Ovary (tissue), 9 donors: ENCODE results near the gene TMC6. TPM values are rescaled to one million over a fixed set of nuclear protein-coding genes. Genes with fewer than 3 reads are reported as not detected.

Source experiments
- DNase-seq, 5 donors: peaks; one replicate each; pipeline ENCODE4 v3.0.0-alpha.2; 2019 to 2020
- H3K27ac ChIP-seq, 2 donors: fragments of 200-600 bp; one replicate each; pipeline versions ENCODE4 v1.5.1 to v1.8.0; 2019 to 2022
- H3K27me3 ChIP-seq: fragments of 200-600 bp; one replicate; pipeline ENCODE4 v1.8.0; 2022
- H3K36me3 ChIP-seq: fragments of 200-600 bp; sonication (generic); one replicate; pipeline ENCODE4 v1.5.1; 2019
- H3K4me1 ChIP-seq: one replicate; pipeline ENCODE4 v1.8.1; 2013; ENCODE audit warnings: mild to moderate bottlenecking, moderate library complexity; ENCODE audit not compliant: insufficient read depth
- H3K4me3 ChIP-seq: fragments of 200-600 bp; sonication (generic); one replicate; pipeline ENCODE4 v1.5.1; 2017
- H3K9me3 ChIP-seq, 2 donors: fragments of 200-600 bp in 1 of 2; sonication (generic) in 1 of 2; one replicate each; pipeline versions ENCODE4 v1.5.1 to v1.8.1; 2013 to 2019; ENCODE audit warnings: mild to moderate bottlenecking in 1 of 2, moderate library complexity in 1 of 2
- CTCF ChIP-seq, 3 donors: fragments of 450-650 bp in 2 of 3; fragments of 200-600 bp in 1 of 3; IDR thresholded peaks; one replicate each; pipeline versions ENCODE4 v1.5.1 to v1.8.0; 2016 to 2022; ENCODE audit warnings: antibody characterized with exemption in 3 of 3, mild to moderate bottlenecking in 1 of 3
- EP300 ChIP-seq: sonication (generic); formaldehyde crosslinking; IDR thresholded peaks from one replicate; pipeline ENCODE4 v1.6.1; 2017; ENCODE audit warnings: antibody characterized with exemption
- POLR2A ChIP-seq: fragments of 450-650 bp; IDR thresholded peaks from one replicate; pipeline ENCODE4 v1.6.1; 2017; ENCODE audit warnings: antibody characterized with exemption, mild to moderate bottlenecking, moderate library complexity
- WGBS, 3 donors: extraction: QIAGEN DNeasy Blood & Tissue Kit in 1 of 3; methylation state at CpG; one replicate each; pipeline versions ENCODE4 v1.1.5 to v1.1.7; 2013 to 2017; 5-methylcytosine and 5-hydroxymethylcytosine counted together
- intact Hi-C, 4 donors: fragments of 100-400 bp; cut with DNase I; formaldehyde crosslinking; loops; one replicate each; pipeline versions ENCODE4 v1.11.0 to v1.15.1; 2022 to 2023
- polyA plus RNA-seq, 2 donors: library from polyadenylated mRNA; stranded (reverse); fragments of 200-250 nt in 1 of 2; fragments of 350-450 nt in 1 of 2; fragmentation: Illumina TruSeq in 1 of 2; extraction: RNeasy Lipid Tissue Mini Kit (QIAGEN cat#74804) in 1 of 2; gene quantifications; one replicate each; pipeline ENCODE4 v1.2.3, GENCODE V29; 2013 to 2014
- small RNA-seq: library from RNA; depleted of rRNA; stranded (forward); fragments of <200 nt; gene quantifications from one replicate; pipeline ENCODE3, GENCODE V24; 2016
- total RNA-seq, 7 donors: library from RNA; depleted of rRNA in 2 of 7; stranded (reverse); fragments of >200 nt in 2 of 7; fragmentation: NEBNext Ultra II Directional in 3 of 7; extraction: Animal tissue kit (Norgen Biotek cat#: 25700) in 3 of 7; gene quantifications; one replicate each; pipeline versions ENCODE4 v1.1.0 to v1.2.4, GENCODE V29; 2016 to 2023
- donor health status: DM: no; HTN: no; CAD: no; lungs with moderate emphysema.
- donor health status: DM: no; HTN: no; CAD: no.
- donor health status: Bipolar disorder and iron deficiency.
- donor health status: DM: yes; HTN: yes; CAD: no.
- donor health status: DM: no; HTN: no; CAD: no.
- donor health status: DM: yes; HTN: yes; CAD: no.

The TMC6 gene
- total and polyA plus RNA-seq, 9 donors, result 1.2 to 26.8 (median 8.3) TPM

- intact Hi-C loops, result no loop called here
- H3K27ac ChIP-seq, result no peak overlapping the region
- H3K27me3 ChIP-seq, result no peaks in the 10 kb centered on the region
- 94 to 98% (median 97%) methylated on average over 4 of the region's 4 CpGs for WGBS, 3 donors
- TF ChIP-seq POLR2A (no peak), CTCF (IDR thresholded peaks at IDR 0.05) (no peak), EP300 (no peak)
- no peak overlapping the region for H3K4me3 ChIP-seq
- no peak for DNase-seq
- no peaks in the 10 kb centered on the region for H3K4me1 ChIP-seq
- no peaks in the 10 kb centered on the region for H3K9me3 ChIP-seq
- H3K36me3 ChIP-seq, result no peaks in the 10 kb centered on the region
Observed at GRCh38 chr17:78064708-78065107, 63.8 kb downstream of the TMC6 start.

- Histone ChIP-seq H3K27ac (no peak overlapping the region), H3K27me3 (no peaks in the 10 kb centered on the region), H3K4me3 (no peak overlapping the region), H3K4me1 (no peaks in the 10 kb centered on the region), H3K9me3 (no peaks in the 10 kb centered on the region), H3K36me3 (no peaks in the 10 kb centered on the region)
- TF ChIP-seq EP300 (no peak), POLR2A (no peak), CTCF (IDR thresholded peaks at IDR 0.05) (no peak)
- DNase-seq, result no peak
- intact Hi-C loops, result no loop called here
Observed at GRCh38 chr17:78063489-78063888, 65.1 kb downstream of the TMC6 start.

- no peaks in the 10 kb centered on the region for H3K36me3 ChIP-seq
- no peak overlapping the region for H3K4me3 ChIP-seq
- no peaks in the 10 kb centered on the region for H3K9me3 ChIP-seq
- TF ChIP-seq EP300 (no peak), CTCF (IDR thresholded peaks at IDR 0.05) (no peak), POLR2A (no peak)
- no peak for DNase-seq
- H3K4me1 ChIP-seq, result no peaks in the 10 kb centered on the region
- intact Hi-C loops, result no loop called here
- no peaks in the 10 kb centered on the region for H3K27me3 ChIP-seq
- H3K27ac ChIP-seq, result no peak overlapping the region
- 94 to 99% (median 95%) methylated on average over 2 of the region's 2 CpGs for WGBS, 3 donors
Observed at GRCh38 chr17:78062596-78062995, 66.0 kb downstream of the TMC6 start.

Small RNA genes lying within 50 kb of the gene (small RNA-seq; reads per million reads assigned to genes)
- gene RNU6-625P, result not detected

Other genes with a start within 250 kb of the TMC6 start
- 10 to 100 TPM in 6 of 7 donors, 1 to 10 TPM in 1; 9.2 to 45.3 (median 32.5) TPM for gene TNRC6C, start 170.1 kb downstream of the TMC6 start, total RNA-seq
- gene TNRC6C, start 170.1 kb downstream of the TMC6 start, polyA plus RNA-seq, result 10 to 100 TPM in 1 of 2 donors, 1 to 10 TPM in 1; 8.7 to 12.1 TPM
- 1 to 10 TPM; 1.1 to 4.2 (median 2.4) TPM for gene TMC8, start 2.0 kb upstream of the TMC6 start, total RNA-seq
- gene TMC8, start 2.0 kb upstream of the TMC6 start, polyA plus RNA-seq, result 1 to 10 TPM in 1 of 2 donors, under 1 TPM in 1; 0.94 to 2.9 TPM
- 1 to 10 TPM in 1 of 7 donors, under 1 TPM in 1, not detected in 5; 0.10 to 1.8 TPM for gene C17orf99, start 17.6 kb upstream of the TMC6 start, total RNA-seq
- gene C17orf99, start 17.6 kb upstream of the TMC6 start, polyA plus RNA-seq, result under 1 TPM in 1 of 2 donors, not detected in 1; 0.11 TPM
- gene SYNGR2, start 39.8 kb upstream of the TMC6 start, total RNA-seq, result 10 to 100 TPM; 25.2 to 88.7 (median 45.8) TPM
- 10 to 100 TPM; 11.9 to 51.5 TPM for gene SYNGR2, start 39.8 kb upstream of the TMC6 start, polyA plus RNA-seq
- 1 to 10 TPM in 4 of 7 donors, under 1 TPM in 3; 0.35 to 4.9 (median 1.4) TPM for gene TK1, start 58.3 kb upstream of the TMC6 start, total RNA-seq
- 1 to 10 TPM in 1 of 2 donors, under 1 TPM in 1; 0.65 to 1.4 TPM for gene TK1, start 58.3 kb upstream of the TMC6 start, polyA plus RNA-seq
- gene AFMID, start 58.6 kb upstream of the TMC6 start, total RNA-seq, result 10 to 100 TPM; 32.4 to 69.5 (median 38.5) TPM
- 10 to 100 TPM; 42.9 to 45.3 TPM for gene AFMID, start 58.6 kb upstream of the TMC6 start, polyA plus RNA-seq
- 1 to 10 TPM in 2 of 7 donors, under 1 TPM in 3, not detected in 2; 0.11 to 1.4 (median 0.24) TPM for gene BIRC5, start 85.5 kb upstream of the TMC6 start, total RNA-seq
- 1 to 10 TPM in 1 of 2 donors, under 1 TPM in 1; 0.73 to 1.4 TPM for gene BIRC5, start 85.5 kb upstream of the TMC6 start, polyA plus RNA-seq
- not detected for gene TMEM235, start 102.9 kb upstream of the TMC6 start, total RNA-seq
- under 1 TPM in 1 of 2 donors, not detected in 1; 0.07 TPM for gene TMEM235, start 102.9 kb upstream of the TMC6 start, polyA plus RNA-seq
- 100 to 1,000 TPM in 2 of 7 donors, 10 to 100 TPM in 5; 14.4 to 284 (median 56.5) TPM for gene SOCS3, start 231.3 kb upstream of the TMC6 start, total RNA-seq
- 10 to 100 TPM; 21.9 to 69.5 TPM for gene SOCS3, start 231.3 kb upstream of the TMC6 start, polyA plus RNA-seq
- gene PGS1, start 249.9 kb upstream of the TMC6 start, total RNA-seq, result 10 to 100 TPM; 27.2 to 50.2 (median 37.6) TPM
- 10 to 100 TPM; 13.5 to 28.7 TPM for gene PGS1, start 249.9 kb upstream of the TMC6 start, polyA plus RNA-seq